Gastrocnemius medialis (tissue), 4 donors: ENCODE results near the gene DPM1.

Experiments
- CTCF ChIP-seq, 5 experiments: fragments of 450-650 bp in 3 of 5; fragments of 200-600 bp in 2 of 5; sonication (generic) in 2 of 5; IDR thresholded peaks in 4 of 5; conservative IDR thresholded peaks in 1 of 5; 1 replicate in 4 of 5; 2 replicates in 1 of 5; pipeline ENCODE4 v1.5.1; 2016 to 2019; ENCODE audit warnings: antibody characterized with exemption in 5 of 5, mild to moderate bottlenecking in 3 of 5, moderate library complexity in 3 of 5
- POLR2A ChIP-seq, 2 donors: fragments of 450-650 bp; IDR thresholded peaks; one replicate each; pipeline ENCODE4 v1.6.1; 2017; ENCODE audit warnings: antibody characterized with exemption in 2 of 2, mild to moderate bottlenecking in 2 of 2, moderate library complexity in 2 of 2

GRCh38 chr20:50903353-50904051, 54.8 kb downstream of the DPM1 start:
- no peak for TF ChIP-seq CTCF (IDR thresholded peaks at IDR 0.05 in 4 of 5, conservative IDR thresholded peaks at IDR 0.05 in 1 of 5)
- no peak for TF ChIP-seq POLR2A (IDR thresholded peaks at IDR 0.05)
